HFFc6 (cell line): Measurements from ENCODE around the gene SYT9. TPM values are rescaled to one million over a fixed set of nuclear protein-coding genes. Genes with fewer than 3 reads are reported as not detected.
"Not testable (repeated sequence)": the region's sequence is repeated elsewhere in the genome, so short reads cannot be mapped to it uniquely, and the experiment has no call there.

Experiments
- DNase-seq: peaks from one replicate; pipeline ENCODE4 v3.0.0-alpha.2; 2018
- H3K27ac Mint-ChIP-seq: 2 replicates; pipeline ENCODE4 v1.8.0; 2020; ENCODE audit warnings: mild to moderate bottlenecking, mixed read lengths
- H3K27me3 Mint-ChIP-seq: 2 replicates; pipeline ENCODE4 v1.8.0; 2021; ENCODE audit warnings: mild to moderate bottlenecking, moderate library complexity, mixed read lengths; ENCODE audit not compliant: insufficient read depth
- H3K36me3 Mint-ChIP-seq: 2 replicates; pipeline ENCODE4 v1.8.0; 2021; ENCODE audit warnings: low read depth, mixed read lengths
- H3K4me1 Mint-ChIP-seq: 2 replicates; pipeline ENCODE4 v1.8.0; 2020; ENCODE audit warnings: low read depth, mixed read lengths
- H3K4me3 Mint-ChIP-seq: 2 replicates; pipeline ENCODE4 v1.8.0; 2020; ENCODE audit warnings: mild to moderate bottlenecking, moderate library complexity, mixed read lengths
- H3K9me3 Mint-ChIP-seq: 2 replicates; pipeline ENCODE4 v1.8.0; 2020; ENCODE audit warnings: mild to moderate bottlenecking, mixed read lengths
- CTCF ChIP-seq: fragments of 200-600 bp; sonication (generic); IDR thresholded peaks from 2 replicates; pipeline ENCODE4 v1.5.0; 2021; ENCODE audit warnings: antibody characterized with exemption, mild to moderate bottlenecking
- total RNA-seq, 6 experiments: library from RNA; stranded (reverse); fragmentation: NEBNext Ultra II Directional; extraction: Animal tissue kit (Norgen Biotek cat#: 25700); gene quantifications; 2 replicates in 1 of 6; 3 replicates in 5 of 6; pipeline ENCODE4 v1.2.3, GENCODE V29; 2021

Gene SYT9
- total RNA-seq, 6 experiments from 2014 or later, result not detected

- Mint-ChIP-seq H3K4me1 (no peaks in the 10 kb centered on the region), H3K9me3 (peaks cover 42% of the 10 kb centered on the region), H3K27me3 (peaks cover 2% of the 10 kb centered on the region; the same call in 1 of the 2 replicates), H3K27ac (no peak overlapping the region), H3K36me3 (no peaks in the 10 kb centered on the region; the same call in 1 of the 2 replicates), H3K4me3 (no peak overlapping the region)
- no peak for DNase-seq
- TF ChIP-seq CTCF, result no peak
These were observed 81.3 kb downstream of the SYT9 start for GRCh38 chr11:7332962-7333361.

- H3K27me3 Mint-ChIP-seq, H3K36me3 Mint-ChIP-seq, H3K4me1 Mint-ChIP-seq, H3K27ac Mint-ChIP-seq, H3K4me3 Mint-ChIP-seq, DNase-seq: not testable (repeated sequence)
- H3K9me3 Mint-ChIP-seq, result peaks cover 36% of the 10 kb centered on the region
These were observed 83.7 kb downstream of the SYT9 start for GRCh38 chr11:7335442-7335841.

GRCh38 chr11:7341551-7341950, 89.8 kb downstream of the SYT9 start:
- peaks cover 36% of the 10 kb centered on the region for H3K9me3 Mint-ChIP-seq
- no peak for TF ChIP-seq CTCF
- no peak overlapping the region for H3K4me3 Mint-ChIP-seq
- H3K27ac Mint-ChIP-seq, result no peak overlapping the region
- DNase-seq, result no peak
- H3K4me1 Mint-ChIP-seq, result no peaks in the 10 kb centered on the region
- no peaks in the 10 kb centered on the region for H3K36me3 Mint-ChIP-seq
- peaks cover 2% of the 10 kb centered on the region; the same call in 1 of the 2 replicates for H3K27me3 Mint-ChIP-seq

- no peak for TF ChIP-seq CTCF
- peaks cover 8% of the 10 kb centered on the region for H3K9me3 Mint-ChIP-seq
- H3K27me3 Mint-ChIP-seq, result peaks cover 2% of the 10 kb centered on the region; the same call in 1 of the 2 replicates
- no peaks in the 10 kb centered on the region for H3K36me3 Mint-ChIP-seq
- H3K4me3 Mint-ChIP-seq, result no peak overlapping the region
- H3K27ac Mint-ChIP-seq, result no peak overlapping the region
- H3K4me1 Mint-ChIP-seq, result no peaks in the 10 kb centered on the region
- DNase-seq, result no peak
These were observed 96.1 kb downstream of the SYT9 start for GRCh38 chr11:7347611-7348431.

- Mint-ChIP-seq H3K27me3 (peaks cover 2% of the 10 kb centered on the region; the same call in 1 of the 2 replicates), H3K4me3 (no peak overlapping the region), H3K36me3 (no peaks in the 10 kb centered on the region), H3K27ac (no peak overlapping the region), H3K9me3 (peaks cover 8% of the 10 kb centered on the region), H3K4me1 (no peaks in the 10 kb centered on the region)
- no peak for TF ChIP-seq CTCF
- DNase-seq, result no peak
These were observed 97.0 kb downstream of the SYT9 start for GRCh38 chr11:7348432-7349304.
